Karpas-422 (cell line): ENCODE data around the gene RSPO3. TPM values are rescaled to one million over a fixed set of nuclear protein-coding genes. Genes with fewer than 3 reads are reported as not detected.

Experiments used
- DNase-seq: peaks from one replicate; pipeline ENCODE4 v3.0.0-alpha.2; 2015
- H2AFZ ChIP-seq: fragments of 200-600 bp; sonication (generic); 2 replicates; pipeline ENCODE4 v1.6.1; 2014; ENCODE audit warnings: antibody characterized with exemption, low read length, mixed read lengths
- H3K27ac ChIP-seq: fragments of 200-600 bp; sonication (generic); 2 replicates; pipeline ENCODE4 v1.5.1; 2014; ENCODE audit warnings: mild to moderate bottlenecking, low read length, moderate library complexity
- H3K27me3 ChIP-seq: fragments of 200-600 bp; sonication (generic); 2 replicates; pipeline ENCODE4 v1.6.1; 2014; ENCODE audit warnings: low read length, mixed read lengths
- H3K36me3 ChIP-seq: fragments of 200-600 bp; sonication (generic); 2 replicates; pipeline ENCODE4 v1.6.1; 2014; ENCODE audit warnings: low read length, mixed read lengths; ENCODE audit not compliant: insufficient read depth
- H3K4me1 ChIP-seq: fragments of 200-600 bp; sonication (generic); 2 replicates; pipeline ENCODE4 v1.6.1; 2014; ENCODE audit warnings: mild to moderate bottlenecking, low read length, mixed read lengths
- H3K4me2 ChIP-seq: fragments of 200-600 bp; sonication (generic); 2 replicates; pipeline ENCODE4 v1.6.1; 2014; ENCODE audit warnings: low read length, low read depth, mild to moderate bottlenecking; ENCODE audit not compliant: poor library complexity, severe bottlenecking
- H3K4me3 ChIP-seq: fragments of 200-600 bp; sonication (generic); 2 replicates; pipeline ENCODE4 v1.5.1; 2014; ENCODE audit warnings: mild to moderate bottlenecking, antibody characterized with exemption, low read length, mixed read lengths
- H3K79me2 ChIP-seq: fragments of 200-600 bp; sonication (generic); 2 replicates; pipeline ENCODE4 v1.6.1; 2014; ENCODE audit warnings: mild to moderate bottlenecking, low read length, mixed read lengths
- H3K9ac ChIP-seq: fragments of 200-600 bp; sonication (generic); 2 replicates; pipeline ENCODE4 v1.6.0; 2014; ENCODE audit warnings: low read length
- H3K9me2 ChIP-seq: fragments of 200-600 bp; sonication (generic), shearing (Covaris generic); replicated peaks from 2 replicates; pipeline ENCODE4 v1.6.0; 2014; ENCODE audit warnings: mild to moderate bottlenecking, low read length, moderate library complexity; ENCODE audit not compliant: insufficient read depth
- H3K9me3 ChIP-seq: fragments of 300-700, 200-600 bp; sonication (generic); 2 replicates; pipeline ENCODE4 v1.6.1; 2014; ENCODE audit warnings: low read length, mixed read lengths
- H4K20me1 ChIP-seq: fragments of 200-600 bp; sonication (generic); 2 replicates; pipeline ENCODE4 v1.6.1; 2014; ENCODE audit warnings: mild to moderate bottlenecking, antibody characterized with exemption, low read length, low read depth; ENCODE audit not compliant: insufficient read depth
- total RNA-seq: library from RNA; depleted of rRNA; stranded (reverse); fragments of >200 nt; shearing (Covaris generic); gene quantifications from 2 replicates; pipeline ENCODE4 v1.2.3, GENCODE V29; 2014; ENCODE audit warnings: low replicate concordance

The RSPO3 gene
- total RNA-seq, 1 experiment from 2014 or later: not detected

GRCh38 chr6:127100510-127101140 lies 17.8 kb upstream of the RSPO3 start:
- Histone ChIP-seq H2AFZ (no peak overlapping the region), H3K9me3 (no peaks in the 10 kb centered on the region), H3K4me1 (no peaks in the 10 kb centered on the region), H3K36me3 (no peaks in the 10 kb centered on the region), H3K4me2 (no peak overlapping the region), H3K9ac (no peak overlapping the region), H3K4me3 (no peak overlapping the region), H3K27me3 (no peaks in the 10 kb centered on the region), H4K20me1 (no peaks in the 10 kb centered on the region), H3K79me2 (no peaks in the 10 kb centered on the region), H3K9me2 (no peaks in the 10 kb centered on the region), H3K27ac (no peak overlapping the region)
- DNase-seq: no peak

- Histone ChIP-seq H3K27ac (no peak overlapping the region), H4K20me1 (no peaks in the 10 kb centered on the region), H3K9ac (no peak overlapping the region), H3K9me3 (no peaks in the 10 kb centered on the region), H3K27me3 (no peaks in the 10 kb centered on the region), H3K36me3 (no peaks in the 10 kb centered on the region), H3K4me3 (no peak overlapping the region), H3K4me1 (no peaks in the 10 kb centered on the region), H3K4me2 (no peak overlapping the region), H3K79me2 (no peaks in the 10 kb centered on the region), H2AFZ (no peak overlapping the region), H3K9me2 (no peaks in the 10 kb centered on the region)
- DNase-seq: no peak
Observed at GRCh38 chr6:127102299-127102698, 16.2 kb upstream of the RSPO3 start.

GRCh38 chr6:127102859-127103258 lies 15.6 kb upstream of the RSPO3 start:
- Histone ChIP-seq H3K27ac (no peak overlapping the region), H3K4me3 (no peak overlapping the region), H3K9me3 (no peaks in the 10 kb centered on the region), H3K4me2 (no peak overlapping the region), H3K79me2 (no peaks in the 10 kb centered on the region), H2AFZ (no peak overlapping the region), H3K36me3 (no peaks in the 10 kb centered on the region), H3K9ac (no peak overlapping the region), H3K27me3 (no peaks in the 10 kb centered on the region), H3K9me2 (no peaks in the 10 kb centered on the region), H4K20me1 (no peaks in the 10 kb centered on the region), H3K4me1 (no peaks in the 10 kb centered on the region)
- DNase-seq: no peak

GRCh38 chr6:127103482-127103881 lies 15.0 kb upstream of the RSPO3 start:
- no peak for DNase-seq
- Histone ChIP-seq H3K4me1 (no peaks in the 10 kb centered on the region), H3K79me2 (no peaks in the 10 kb centered on the region), H2AFZ (no peak overlapping the region), H3K4me3 (no peak overlapping the region), H3K36me3 (no peaks in the 10 kb centered on the region), H3K9me3 (no peaks in the 10 kb centered on the region), H3K27ac (no peak overlapping the region), H4K20me1 (no peaks in the 10 kb centered on the region), H3K9ac (no peak overlapping the region), H3K4me2 (no peak overlapping the region), H3K9me2 (no peaks in the 10 kb centered on the region), H3K27me3 (no peaks in the 10 kb centered on the region)

- no peak for DNase-seq
- Histone ChIP-seq H4K20me1 (no peaks in the 10 kb centered on the region), H3K9ac (no peak overlapping the region), H3K4me3 (no peak overlapping the region), H3K79me2 (no peaks in the 10 kb centered on the region), H3K4me2 (no peak overlapping the region), H3K36me3 (no peaks in the 10 kb centered on the region), H2AFZ (no peak overlapping the region), H3K27me3 (no peaks in the 10 kb centered on the region), H3K27ac (no peak overlapping the region), H3K9me3 (no peaks in the 10 kb centered on the region), H3K4me1 (no peaks in the 10 kb centered on the region), H3K9me2 (no peaks in the 10 kb centered on the region)
Observed at GRCh38 chr6:127107916-127108315, 10.6 kb upstream of the RSPO3 start.

GRCh38 chr6:127110712-127111111 lies 7.8 kb upstream of the RSPO3 start:
- H3K4me2 ChIP-seq: no peak overlapping the region
- no peaks in the 10 kb centered on the region for H4K20me1 ChIP-seq
- H3K4me3 ChIP-seq: no peak overlapping the region
- H3K9me2 ChIP-seq: no peaks in the 10 kb centered on the region
- no peak overlapping the region for H2AFZ ChIP-seq
- no peak for DNase-seq
- H3K27me3 ChIP-seq: no peaks in the 10 kb centered on the region
- no peaks in the 10 kb centered on the region for H3K4me1 ChIP-seq
- no peak overlapping the region for H3K9ac ChIP-seq
- H3K36me3 ChIP-seq: no peaks in the 10 kb centered on the region
- no peak overlapping the region for H3K27ac ChIP-seq
- no peaks in the 10 kb centered on the region for H3K79me2 ChIP-seq
- H3K9me3 ChIP-seq: no peaks in the 10 kb centered on the region

- no peaks in the 10 kb centered on the region for H3K9me3 ChIP-seq
- no peak overlapping the region for H3K9ac ChIP-seq
- no peaks in the 10 kb centered on the region for H3K27me3 ChIP-seq
- H3K4me1 ChIP-seq: no peaks in the 10 kb centered on the region
- H3K36me3 ChIP-seq: no peaks in the 10 kb centered on the region
- H4K20me1 ChIP-seq: no peaks in the 10 kb centered on the region
- no peak overlapping the region for H2AFZ ChIP-seq
- H3K9me2 ChIP-seq: no peaks in the 10 kb centered on the region
- H3K4me3 ChIP-seq: no peak overlapping the region
- H3K27ac ChIP-seq: no peak overlapping the region
- H3K4me2 ChIP-seq: no peak overlapping the region
- H3K79me2 ChIP-seq: no peaks in the 10 kb centered on the region
- DNase-seq: no peak
Observed at GRCh38 chr6:127111526-127111925, 6.9 kb upstream of the RSPO3 start.

GRCh38 chr6:127114214-127114760 lies 4.2 kb upstream of the RSPO3 start:
- Histone ChIP-seq H3K9ac (no peak overlapping the region), H2AFZ (no peak overlapping the region), H3K4me2 (no peak overlapping the region), H3K9me2 (no peaks in the 10 kb centered on the region), H4K20me1 (no peaks in the 10 kb centered on the region), H3K27me3 (no peaks in the 10 kb centered on the region), H3K4me1 (peaks cover 2% of the 10 kb centered on the region; the same call in 1 of the 2 replicates), H3K9me3 (no peaks in the 10 kb centered on the region), H3K79me2 (no peaks in the 10 kb centered on the region), H3K4me3 (no peak overlapping the region), H3K27ac (no peak overlapping the region), H3K36me3 (no peaks in the 10 kb centered on the region)
- no peak for DNase-seq
